IPS-20b (cell line): ENCODE data around the gene OXSR1.
"Not testable (repeated sequence)": the region's sequence is repeated elsewhere in the genome, so short reads cannot be mapped to it uniquely, and the experiment has no call there.

Source experiments
- H3K27ac ChIP-seq: one replicate; pipeline ENCODE4 v1.5.1; 2013; ENCODE audit warnings: low read length
- H3K27me3 ChIP-seq: 2 replicates; pipeline ENCODE4 v1.6.1; 2013; ENCODE audit warnings: mild to moderate bottlenecking, low read length, inconsistent platforms; ENCODE audit not compliant: insufficient read depth
- H3K36me3 ChIP-seq: 2 replicates; pipeline ENCODE4 v1.6.1; 2013; ENCODE audit warnings: low read depth, mild to moderate bottlenecking, inconsistent platforms, low read length, moderate library complexity; ENCODE audit not compliant: insufficient read depth
- H3K4me1 ChIP-seq: 2 replicates; pipeline ENCODE4 v1.6.1; 2013; ENCODE audit warnings: mild to moderate bottlenecking, control low read depth, inconsistent platforms, low read length, moderate library complexity; ENCODE audit not compliant: insufficient read depth
- H3K4me3 ChIP-seq: 2 replicates; pipeline ENCODE4 v1.5.1; 2013; ENCODE audit warnings: mild to moderate bottlenecking, low read length, inconsistent platforms
- H3K9ac ChIP-seq: 2 replicates; pipeline ENCODE4 v1.6.1; 2013; ENCODE audit warnings: low read depth, mild to moderate bottlenecking, inconsistent platforms, low read length, moderate library complexity
- H3K9me3 ChIP-seq: 2 replicates; pipeline ENCODE4 v1.6.1; 2013; ENCODE audit warnings: mild to moderate bottlenecking, low read depth, low read length, inconsistent platforms; ENCODE audit not compliant: insufficient read depth

The OXSR1 gene

GRCh38 chr3:38221005-38221404, 55.7 kb downstream of the OXSR1 start:
- Histone ChIP-seq H3K9me3 (no peaks in the 10 kb centered on the region), H3K4me1 (no peaks in the 10 kb centered on the region), H3K27me3 (no peaks in the 10 kb centered on the region), H3K36me3 (peaks cover 53% of the 10 kb centered on the region), H3K9ac (no peak overlapping the region), H3K27ac (no peak overlapping the region), H3K4me3 (no peak overlapping the region)

- H3K4me3 ChIP-seq: no peak overlapping the region
- H3K9ac ChIP-seq: no peak overlapping the region
- H3K9me3 ChIP-seq: no peaks in the 10 kb centered on the region
- no peaks in the 10 kb centered on the region for H3K27me3 ChIP-seq
- H3K4me1 ChIP-seq: no peaks in the 10 kb centered on the region
- no peak overlapping the region for H3K27ac ChIP-seq
- peaks cover 51% of the 10 kb centered on the region for H3K36me3 ChIP-seq
Observed at GRCh38 chr3:38222032-38222634, 56.8 kb downstream of the OXSR1 start.

- H3K9me3 ChIP-seq: no peaks in the 10 kb centered on the region
- H3K27me3 ChIP-seq: no peaks in the 10 kb centered on the region
- no peak overlapping the region for H3K9ac ChIP-seq
- peaks cover 55% of the 10 kb centered on the region for H3K36me3 ChIP-seq
- H3K4me3 ChIP-seq: no peak overlapping the region
- no peak overlapping the region for H3K27ac ChIP-seq
- no peaks in the 10 kb centered on the region for H3K4me1 ChIP-seq
Observed at GRCh38 chr3:38224357-38224756, 59.0 kb downstream of the OXSR1 start.

GRCh38 chr3:38226273-38226672, 60.9 kb downstream of the OXSR1 start:
- H3K36me3 ChIP-seq: peaks cover 69% of the 10 kb centered on the region

GRCh38 chr3:38227989-38228388, 62.7 kb downstream of the OXSR1 start:
- Histone ChIP-seq H3K36me3 (peaks cover 64% of the 10 kb centered on the region), H3K9ac (no peak overlapping the region), H3K9me3 (no peaks in the 10 kb centered on the region), H3K4me3 (no peak overlapping the region), H3K27ac (no peak overlapping the region), H3K27me3 (no peaks in the 10 kb centered on the region), H3K4me1 (no peaks in the 10 kb centered on the region)

More at GRCh38 chr3:38226273-38226672, 60.9 kb downstream of the OXSR1 start:
- H3K9ac ChIP-seq: no peak overlapping the region
- no peak overlapping the region for H3K27ac ChIP-seq
- no peak overlapping the region for H3K4me3 ChIP-seq
- H3K27me3 ChIP-seq: no peaks in the 10 kb centered on the region
- no peaks in the 10 kb centered on the region for H3K4me1 ChIP-seq
- no peaks in the 10 kb centered on the region for H3K9me3 ChIP-seq

GRCh38 chr3:38229036-38229435, 63.7 kb downstream of the OXSR1 start:
- Histone ChIP-seq H3K4me1 (no peaks in the 10 kb centered on the region), H3K27ac (no peak overlapping the region), H3K9me3 (no peaks in the 10 kb centered on the region), H3K4me3 (no peak overlapping the region), H3K9ac (no peak overlapping the region), H3K36me3 (peaks cover 63% of the 10 kb centered on the region), H3K27me3 (no peaks in the 10 kb centered on the region)

GRCh38 chr3:38232701-38233100, 67.4 kb downstream of the OXSR1 start:
- Histone ChIP-seq H3K4me1 (no peaks in the 10 kb centered on the region), H3K9ac (no peak overlapping the region), H3K36me3 (peaks cover 53% of the 10 kb centered on the region), H3K9me3 (no peaks in the 10 kb centered on the region), H3K27ac (no peak overlapping the region), H3K27me3 (no peaks in the 10 kb centered on the region), H3K4me3 (no peak overlapping the region)

- H3K4me3 ChIP-seq: no peak overlapping the region
- no peak overlapping the region for H3K27ac ChIP-seq
- no peaks in the 10 kb centered on the region for H3K27me3 ChIP-seq
- H3K9ac ChIP-seq: no peak overlapping the region
- no peaks in the 10 kb centered on the region for H3K4me1 ChIP-seq
- no peaks in the 10 kb centered on the region for H3K9me3 ChIP-seq
- peaks cover 60% of the 10 kb centered on the region for H3K36me3 ChIP-seq
Observed at GRCh38 chr3:38235466-38235865, 70.1 kb downstream of the OXSR1 start.

- Histone ChIP-seq H3K9me3 (no peaks in the 10 kb centered on the region), H3K27me3 (no peaks in the 10 kb centered on the region), H3K4me1 (no peaks in the 10 kb centered on the region), H3K9ac (no peak overlapping the region), H3K4me3 (no peak overlapping the region), H3K36me3 (peaks cover 53% of the 10 kb centered on the region), H3K27ac (no peak overlapping the region)
Observed at GRCh38 chr3:38238416-38239008, 73.2 kb downstream of the OXSR1 start.

GRCh38 chr3:38242812-38243211, 77.5 kb downstream of the OXSR1 start:
- H3K4me3 ChIP-seq, H3K9ac ChIP-seq, H3K9me3 ChIP-seq, H3K27ac ChIP-seq, H3K27me3 ChIP-seq, H3K4me1 ChIP-seq: not testable (repeated sequence)
- peaks cover 52% of the 10 kb centered on the region for H3K36me3 ChIP-seq

- H3K4me3 ChIP-seq: no peak overlapping the region
- H3K27ac ChIP-seq: no peak overlapping the region
- H3K9ac ChIP-seq: no peak overlapping the region
- H3K27me3 ChIP-seq: no peaks in the 10 kb centered on the region
- no peaks in the 10 kb centered on the region for H3K4me1 ChIP-seq
- H3K36me3 ChIP-seq: peaks cover 65% of the 10 kb centered on the region
- no peaks in the 10 kb centered on the region for H3K9me3 ChIP-seq
Observed at GRCh38 chr3:38245930-38246329, 80.6 kb downstream of the OXSR1 start.

- Histone ChIP-seq H3K4me1 (no peaks in the 10 kb centered on the region), H3K36me3 (peaks cover 71% of the 10 kb centered on the region), H3K27ac (no peak overlapping the region), H3K27me3 (no peaks in the 10 kb centered on the region), H3K9me3 (no peaks in the 10 kb centered on the region), H3K4me3 (no peak overlapping the region), H3K9ac (no peak overlapping the region)
Observed at GRCh38 chr3:38247366-38248035, 82.2 kb downstream of the OXSR1 start.
